IPS DF 4.7 (cell line): Measurements from ENCODE around the gene C1QTNF2.

Experiments
- DNase-seq: peaks from one replicate; pipeline ENCODE4 v3.0.0-alpha.2; 2013; ENCODE audit warnings: low spot score; ENCODE audit errors: extremely low read depth

Gene C1QTNF2

GRCh38 chr5:160305319-160305718 is 65.1 kb downstream of the C1QTNF2 start:
- no peak for DNase-seq

DNA sequence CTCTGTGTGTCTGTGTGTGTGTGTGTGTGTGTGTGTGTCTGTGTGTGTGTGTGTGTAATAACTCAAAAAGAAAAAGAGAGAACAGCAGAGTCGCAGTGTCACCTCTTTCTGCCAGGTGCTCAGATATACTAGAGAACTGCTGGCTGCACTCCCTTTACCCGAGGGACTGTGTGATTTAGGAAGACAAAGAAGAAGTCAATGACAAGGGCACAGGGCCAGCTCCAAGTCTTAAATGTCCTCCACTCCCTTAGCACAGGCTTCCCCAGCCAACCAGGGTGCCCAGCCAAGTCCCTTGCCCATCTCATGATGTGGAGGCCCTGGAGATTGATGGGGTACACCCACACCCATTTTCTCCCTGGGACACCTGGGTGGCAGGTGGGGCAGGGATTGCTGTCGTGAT is 66.7 kb downstream of the C1QTNF2 start:
- DNase-seq = no peak

GRCh38 chr5:160298189-160298588 is 72.2 kb downstream of the C1QTNF2 start:
- no peak for DNase-seq

DNA sequence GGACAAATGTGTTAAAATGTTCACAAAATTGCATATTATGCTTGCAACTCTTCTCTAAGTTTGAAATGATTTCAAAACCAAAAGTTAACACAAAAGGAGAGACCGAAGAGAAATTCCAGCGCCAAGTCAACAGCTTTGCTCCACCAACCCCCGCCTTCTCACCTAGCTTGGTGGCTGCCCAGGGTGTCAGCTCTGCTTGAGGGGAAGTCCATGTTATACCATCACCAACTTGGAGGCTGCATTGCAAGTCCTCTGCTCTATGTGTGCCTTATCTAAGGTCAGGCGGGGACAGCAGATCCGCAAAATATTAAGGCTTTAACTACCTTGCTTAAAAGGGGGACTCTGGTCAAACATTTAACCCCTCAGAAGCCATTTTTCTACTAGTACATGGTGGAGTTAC is 72.7 kb downstream of the C1QTNF2 start:
- DNase-seq = no peak
